ENCODE data around the gene ILF3. TPM values are rescaled to one million over a fixed set of nuclear protein-coding genes. Genes with fewer than 3 reads are reported as not detected.

ILF3 gene
- total and polyA plus RNA-seq, 2 donors (not counting 3 experiments of a cell fraction or from before 2014, with no cell fraction given): 186 to 459 TPM

DNA sequence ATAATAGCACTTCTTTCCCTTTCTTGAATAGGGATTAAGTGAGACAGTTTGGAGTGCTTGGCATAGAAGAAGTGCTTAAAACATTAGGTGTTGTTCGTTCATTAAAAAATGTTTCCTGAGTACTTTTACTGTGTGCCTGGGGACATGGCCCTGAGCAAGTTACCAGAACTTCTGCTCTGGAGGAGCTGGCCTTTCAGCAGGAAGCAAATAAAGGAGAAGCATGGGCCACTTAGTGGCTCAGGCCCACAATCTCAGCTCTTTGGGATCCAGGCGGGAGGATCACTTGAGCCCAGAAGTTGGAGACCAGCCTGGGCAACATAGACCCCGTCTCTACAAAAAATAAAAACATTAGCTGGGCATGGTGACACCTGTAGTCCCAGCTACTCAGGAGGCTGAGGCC, 69.4 kb downstream of the ILF3 start:
- H3K9ac ChIP-seq (replicated peaks; ENCODE audit: extremely low read depth, insufficient read depth, low read length): no peak overlapping the region
- peaks cover 11% of the 10 kb centered on the region for H3K4me1 ChIP-seq (ENCODE audit: control insufficient read depth, extremely low read depth, insufficient read depth, low read length)
- H3K36me3 ChIP-seq (ENCODE audit: control insufficient read depth in 2 of 2, extremely low read depth in 1 of 2, insufficient read depth in 2 of 2, low read length in 2 of 2): no peaks in the 10 kb centered on the region
- TF ChIP-seq GATA2 (IDR thresholded peaks at IDR 0.05; ENCODE audit: insufficient read depth, insufficient read length, low read depth, low read length) (no peak), CTCF (IDR thresholded peaks at IDR 0.05; ENCODE audit: extremely low read depth in 1 of 2, insufficient read depth in 1 of 2, low read depth in 1 of 2, low read length in 2 of 2) (no peak), JUN (IDR thresholded peaks at IDR 0.05; ENCODE audit: borderline replicate concordance, insufficient read depth, insufficient read length, low read depth) (no peak), POLR2A (IDR thresholded peaks at IDR 0.05; ENCODE audit: low read depth, low read length) (no peak)
- no peak overlapping the region for H3K27ac ChIP-seq (ENCODE audit: insufficient read depth, low read depth, low read length)
- H4K20me1 ChIP-seq (replicated peaks; ENCODE audit: control insufficient read depth, extremely low read depth, insufficient read depth, low read length): peaks cover 3% of the 10 kb centered on the region
- no peak for DNase-seq (ENCODE audit: low read depth, low spot score)
- H3K27me3 ChIP-seq (ENCODE audit: control insufficient read depth in 2 of 2, insufficient read depth in 2 of 2, low read length in 2 of 2): no peaks in the 10 kb centered on the region
- H3K79me2 ChIP-seq (ENCODE audit: control insufficient read depth, insufficient read depth, low read length): peaks cover 97% of the 10 kb centered on the region
- H3K9me1 ChIP-seq (replicated peaks; ENCODE audit: control insufficient read depth, extremely low read depth, insufficient read depth, low read length): no peaks in the 10 kb centered on the region
- no peak overlapping the region for H3K4me2 ChIP-seq (ENCODE audit: insufficient read depth, low read length)
- no peak overlapping the region for H2AFZ ChIP-seq (ENCODE audit: low read depth, low read length)
- no TSS peak for BruUV-seq (replicated peaks)
- CTCF ChIA-PET: interaction anchor here (1.6 kb wide), 1 partner anchor 141 kb away, joined by 5 read pairs; no protein-coding TSS in a partner anchor
- no peak overlapping the region for H3K4me3 ChIP-seq (replicated peaks in 1 of 3; ENCODE audit: insufficient read depth in 1 of 3, low read depth in 1 of 3, low read length in 3 of 3)
- H3K9me3 ChIP-seq (replicated peaks; ENCODE audit: control insufficient read depth, insufficient read depth, low read length): no peaks in the 10 kb centered on the region
- FAIRE-seq: no peak
- dilution Hi-C loops (cut with MboI; ENCODE audit: extremely low pct_ligation_motif_present, low sequenced_read_pairs): no loop called here
- intact Hi-C loops (cut with micrococcal nuclease): no loop called here
- POLR2A ChIA-PET: interaction anchor here (0.7 kb wide), 2 partner anchors 16 to 64 kb away, joined by 3 to 4 read pairs; no protein-coding TSS in a partner anchor

DNA sequence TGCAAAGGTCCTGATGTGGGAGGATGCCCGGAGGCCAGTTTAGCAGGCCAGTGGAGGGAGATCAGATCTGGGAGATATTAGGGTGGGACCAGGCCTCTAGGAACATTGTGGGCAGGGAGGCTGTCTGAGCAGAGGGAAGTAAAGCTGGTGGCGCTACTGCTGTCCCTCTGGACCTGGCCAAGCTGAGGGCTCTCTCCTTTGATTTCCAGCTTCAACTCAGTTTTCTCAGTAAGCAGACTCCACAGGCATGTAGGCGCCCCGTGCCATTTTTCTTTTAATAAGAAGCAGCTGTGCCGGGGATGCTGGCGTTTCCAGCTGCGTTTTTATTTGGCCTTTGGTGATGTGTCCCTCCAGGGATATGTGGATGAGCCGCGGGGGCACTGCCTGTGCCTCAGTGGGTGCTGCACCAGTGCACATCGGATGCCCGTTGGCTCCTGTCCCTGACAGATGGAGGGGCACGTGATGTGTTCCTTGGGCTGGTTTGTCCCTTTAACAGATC, 70.5 kb downstream of the ILF3 start:
- Histone ChIP-seq H2AFZ (ENCODE audit: low read depth, low read length) (no peak overlapping the region), H3K9ac (replicated peaks; ENCODE audit: extremely low read depth, insufficient read depth, low read length) (no peak overlapping the region), H3K27ac (ENCODE audit: insufficient read depth, low read depth, low read length) (no peak overlapping the region), H3K4me3 (replicated peaks in 1 of 3; ENCODE audit: insufficient read depth in 1 of 3, low read depth in 1 of 3, low read length in 3 of 3) (no peak overlapping the region), H3K4me1 (ENCODE audit: control insufficient read depth, extremely low read depth, insufficient read depth, low read length) (peaks cover 2% of the 10 kb centered on the region), H3K36me3 (ENCODE audit: control insufficient read depth in 2 of 2, extremely low read depth in 1 of 2, insufficient read depth in 2 of 2, low read length in 2 of 2) (no peaks in the 10 kb centered on the region), H3K9me1 (replicated peaks; ENCODE audit: control insufficient read depth, extremely low read depth, insufficient read depth, low read length) (no peaks in the 10 kb centered on the region), H4K20me1 (replicated peaks; ENCODE audit: control insufficient read depth, extremely low read depth, insufficient read depth, low read length) (peaks cover 3% of the 10 kb centered on the region), H3K9me3 (replicated peaks; ENCODE audit: control insufficient read depth, insufficient read depth, low read length) (no peaks in the 10 kb centered on the region), H3K79me2 (ENCODE audit: control insufficient read depth, insufficient read depth, low read length) (peaks cover 94% of the 10 kb centered on the region), H3K4me2 (ENCODE audit: insufficient read depth, low read length) (no peak overlapping the region), H3K27me3 (ENCODE audit: control insufficient read depth in 2 of 2, insufficient read depth in 2 of 2, low read length in 2 of 2) (no peaks in the 10 kb centered on the region)
- ChIA-PET CTCF (interaction anchor here (1.6 kb wide), 1 partner anchor 140 kb away, joined by 5 read pairs; no protein-coding TSS in a partner anchor), POLR2A (no interaction called here)
- dilution Hi-C loops (cut with MboI; ENCODE audit: extremely low pct_ligation_motif_present, low sequenced_read_pairs) (no loop called here), intact Hi-C loops (cut with micrococcal nuclease) (no loop called here)
- BruUV-seq (replicated peaks): no TSS peak
- DNase-seq (ENCODE audit: low read depth, low spot score): no peak
- TF ChIP-seq GATA2 (IDR thresholded peaks at IDR 0.05; ENCODE audit: insufficient read depth, insufficient read length, low read depth, low read length): no peak
- TF ChIP-seq JUN (IDR thresholded peaks at IDR 0.05; ENCODE audit: borderline replicate concordance, insufficient read depth, insufficient read length, low read depth): no peak
- TF ChIP-seq MYC (IDR thresholded peaks at IDR 0.05; ENCODE audit: low read depth, low read length): no peak
- no peak for TF ChIP-seq CTCF (IDR thresholded peaks at IDR 0.05; ENCODE audit: extremely low read depth in 1 of 2, insufficient read depth in 1 of 2, low read depth in 1 of 2, low read length in 2 of 2)
- TF ChIP-seq FOS (IDR thresholded peaks at IDR 0.05; ENCODE audit: borderline replicate concordance, insufficient read depth, low read length): no peak
- no peak for TF ChIP-seq EZH2 (IDR thresholded peaks at IDR 0.05; ENCODE audit: borderline replicate concordance, low read depth, low read length, severe bottlenecking)
- no peak for TF ChIP-seq POLR2A (IDR thresholded peaks at IDR 0.05; ENCODE audit: low read depth, low read length)
- TF ChIP-seq, protein P1, sequence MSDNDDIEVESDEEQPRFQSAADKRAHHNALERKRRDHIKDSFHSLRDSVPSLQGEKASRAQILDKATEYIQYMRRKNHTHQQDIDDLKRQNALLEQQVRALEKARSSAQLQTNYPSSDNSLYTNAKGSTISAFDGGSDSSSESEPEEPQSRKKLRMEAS (IDR thresholded peaks at IDR 0.05; ENCODE audit: insufficient read depth, insufficient read length): no peak
- no peak for FAIRE-seq
